ENCODE results near the gene MEFV.

GRCh38 chr16:3304370-3304769, 47.9 kb upstream of the MEFV start:
- TF ChIP-seq ZNF274 (CRISPR knock-in tag; IDR thresholded peaks at IDR 0.05) (no peak), ZBTB1 (CRISPR knock-in tag; IDR thresholded peaks at IDR 0.05; ENCODE audit: borderline replicate concordance) (no peak), DR1 (CRISPR knock-in tag; IDR thresholded peaks at IDR 0.05) (no peak), HDAC2 (CRISPR knock-in tag; IDR thresholded peaks at IDR 0.05) (no peak), ZNF317 (CRISPR knock-in tag; IDR thresholded peaks at IDR 0.05) (no peak), ZBTB8A (CRISPR knock-in tag; IDR thresholded peaks at IDR 0.05; ENCODE audit: borderline replicate concordance, low read depth) (no peak), ZNF724P (CRISPR knock-in tag; IDR thresholded peaks at IDR 0.05; ENCODE audit: borderline replicate concordance) (no peak), SRSF1 (optimal IDR thresholded peaks at IDR 0.05; ENCODE audit: low read depth, low read length) (no peak), NCOA5 (CRISPR knock-in tag; IDR thresholded peaks at IDR 0.05) (no peak), FOXC1 (CRISPR knock-in tag; IDR thresholded peaks at IDR 0.05; ENCODE audit: borderline replicate concordance) (no peak)
- TF ChIP-seq, protein P1, sequence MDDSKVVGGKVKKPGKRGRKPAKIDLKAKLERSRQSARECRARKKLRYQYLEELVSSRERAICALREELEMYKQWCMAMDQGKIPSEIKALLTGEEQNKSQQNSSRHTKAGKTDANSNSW (CRISPR knock-in tag; IDR thresholded peaks at IDR 0.05; ENCODE audit: borderline replicate concordance), result no peak
- TF ChIP-seq, protein P2, sequence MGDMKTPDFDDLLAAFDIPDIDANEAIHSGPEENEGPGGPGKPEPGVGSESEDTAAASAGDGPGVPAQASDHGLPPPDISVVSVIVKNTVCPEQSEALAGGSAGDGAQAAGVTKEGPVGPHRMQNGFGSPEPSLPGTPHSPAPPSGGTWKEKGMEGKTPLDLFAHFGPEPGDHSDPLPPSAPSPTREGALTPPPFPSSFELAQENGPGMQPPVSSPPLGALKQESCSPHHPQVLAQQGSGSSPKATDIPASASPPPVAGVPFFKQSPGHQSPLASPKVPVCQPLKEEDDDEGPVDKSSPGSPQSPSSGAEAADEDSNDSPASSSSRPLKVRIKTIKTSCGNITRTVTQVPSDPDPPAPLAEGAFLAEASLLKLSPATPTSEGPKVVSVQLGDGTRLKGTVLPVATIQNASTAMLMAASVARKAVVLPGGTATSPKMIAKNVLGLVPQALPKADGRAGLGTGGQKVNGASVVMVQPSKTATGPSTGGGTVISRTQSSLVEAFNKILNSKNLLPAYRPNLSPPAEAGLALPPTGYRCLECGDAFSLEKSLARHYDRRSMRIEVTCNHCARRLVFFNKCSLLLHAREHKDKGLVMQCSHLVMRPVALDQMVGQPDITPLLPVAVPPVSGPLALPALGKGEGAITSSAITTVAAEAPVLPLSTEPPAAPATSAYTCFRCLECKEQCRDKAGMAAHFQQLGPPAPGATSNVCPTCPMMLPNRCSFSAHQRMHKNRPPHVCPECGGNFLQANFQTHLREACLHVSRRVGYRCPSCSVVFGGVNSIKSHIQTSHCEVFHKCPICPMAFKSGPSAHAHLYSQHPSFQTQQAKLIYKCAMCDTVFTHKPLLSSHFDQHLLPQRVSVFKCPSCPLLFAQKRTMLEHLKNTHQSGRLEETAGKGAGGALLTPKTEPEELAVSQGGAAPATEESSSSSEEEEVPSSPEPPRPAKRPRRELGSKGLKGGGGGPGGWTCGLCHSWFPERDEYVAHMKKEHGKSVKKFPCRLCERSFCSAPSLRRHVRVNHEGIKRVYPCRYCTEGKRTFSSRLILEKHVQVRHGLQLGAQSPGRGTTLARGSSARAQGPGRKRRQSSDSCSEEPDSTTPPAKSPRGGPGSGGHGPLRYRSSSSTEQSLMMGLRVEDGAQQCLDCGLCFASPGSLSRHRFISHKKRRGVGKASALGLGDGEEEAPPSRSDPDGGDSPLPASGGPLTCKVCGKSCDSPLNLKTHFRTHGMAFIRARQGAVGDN (CRISPR knock-in tag; IDR thresholded peaks at IDR 0.05), result no peak
- TF ChIP-seq, protein P3, sequence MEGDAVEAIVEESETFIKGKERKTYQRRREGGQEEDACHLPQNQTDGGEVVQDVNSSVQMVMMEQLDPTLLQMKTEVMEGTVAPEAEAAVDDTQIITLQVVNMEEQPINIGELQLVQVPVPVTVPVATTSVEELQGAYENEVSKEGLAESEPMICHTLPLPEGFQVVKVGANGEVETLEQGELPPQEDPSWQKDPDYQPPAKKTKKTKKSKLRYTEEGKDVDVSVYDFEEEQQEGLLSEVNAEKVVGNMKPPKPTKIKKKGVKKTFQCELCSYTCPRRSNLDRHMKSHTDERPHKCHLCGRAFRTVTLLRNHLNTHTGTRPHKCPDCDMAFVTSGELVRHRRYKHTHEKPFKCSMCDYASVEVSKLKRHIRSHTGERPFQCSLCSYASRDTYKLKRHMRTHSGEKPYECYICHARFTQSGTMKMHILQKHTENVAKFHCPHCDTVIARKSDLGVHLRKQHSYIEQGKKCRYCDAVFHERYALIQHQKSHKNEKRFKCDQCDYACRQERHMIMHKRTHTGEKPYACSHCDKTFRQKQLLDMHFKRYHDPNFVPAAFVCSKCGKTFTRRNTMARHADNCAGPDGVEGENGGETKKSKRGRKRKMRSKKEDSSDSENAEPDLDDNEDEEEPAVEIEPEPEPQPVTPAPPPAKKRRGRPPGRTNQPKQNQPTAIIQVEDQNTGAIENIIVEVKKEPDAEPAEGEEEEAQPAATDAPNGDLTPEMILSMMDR (CRISPR knock-in tag; IDR thresholded peaks at IDR 0.05), result no peak
